HepG2 (cell line): Measurements from ENCODE around the gene BRCA2. TPM values are rescaled to one million over a fixed set of nuclear protein-coding genes. Genes with fewer than 3 reads are reported as not detected.
A peak's percentile ranks its signal among the peaks of the same experiment; 100 is the strongest.

ENCODE experiments used
- AHR ChIP-seq: IDR thresholded peaks from 2 replicates; pipeline ENCODE4 v1.6.1; 2018; ENCODE audit warnings: missing genetic modification reagents, missing compliant biosample characterization
- ARNT2 ChIP-seq: sonication (generic); formaldehyde crosslinking; IDR thresholded peaks from 2 replicates; pipeline ENCODE4 v1.8.0; 2022; ENCODE audit warnings: mild to moderate bottlenecking, low read depth, missing genetic modification reagents, moderate library complexity
- E2F2 ChIP-seq: sonication (generic); formaldehyde crosslinking; IDR thresholded peaks from 2 replicates; pipeline ENCODE4 v1.4.0; 2020; ENCODE audit warnings: missing genetic modification reagents, borderline replicate concordance
- ERF ChIP-seq: IDR thresholded peaks from 2 replicates; pipeline ENCODE4 v1.6.1; 2018; ENCODE audit warnings: missing biosample characterization, missing genetic modification reagents
- GABPB1 ChIP-seq: IDR thresholded peaks from 2 replicates; pipeline ENCODE4 v1.6.1; 2016; ENCODE audit warnings: mild to moderate bottlenecking, missing genetic modification reagents, moderate library complexity, missing compliant biosample characterization
- GZF1 ChIP-seq: sonication (generic); formaldehyde crosslinking; IDR thresholded peaks from 2 replicates; pipeline ENCODE4 v1.5.1; 2020; ENCODE audit warnings: mild to moderate bottlenecking, missing genetic modification reagents
- HOXA3 ChIP-seq: sonication (generic); formaldehyde crosslinking; IDR thresholded peaks from 2 replicates; pipeline ENCODE4 v1.5.0; 2020; ENCODE audit warnings: missing genetic modification reagents
- MAX ChIP-seq: IDR thresholded peaks from 2 replicates; pipeline ENCODE4 v1.6.1; 2012; ENCODE audit warnings: inconsistent platforms
- MEF2D ChIP-seq: sonication (generic); formaldehyde crosslinking; IDR thresholded peaks from 2 replicates; pipeline ENCODE4 v1.5.1; 2020; ENCODE audit warnings: mild to moderate bottlenecking, missing genetic modification reagents
- NFATC3 ChIP-seq: sonication (generic); formaldehyde crosslinking; IDR thresholded peaks from 2 replicates; pipeline ENCODE4 v1.5.1; 2020; ENCODE audit warnings: mild to moderate bottlenecking, missing genetic modification reagents
- PATZ1 ChIP-seq: sonication (generic); formaldehyde crosslinking; IDR thresholded peaks from 2 replicates; pipeline ENCODE4 v1.4.0; 2020; ENCODE audit warnings: missing genetic modification reagents
- PHF8 ChIP-seq: sonication (generic); formaldehyde crosslinking; IDR thresholded peaks from 2 replicates; pipeline ENCODE4 v1.5.0; 2020; ENCODE audit warnings: missing genetic modification reagents
- SIN3A ChIP-seq: IDR thresholded peaks from 2 replicates; pipeline ENCODE4 v1.6.1; 2011; ENCODE audit warnings: low read depth, mild to moderate bottlenecking, control low read depth, low read length, borderline replicate concordance
- SP5 ChIP-seq: IDR thresholded peaks from 2 replicates; pipeline ENCODE4 v1.6.1; 2016; ENCODE audit warnings: low read depth, borderline replicate concordance
- ZBTB25 ChIP-seq: IDR thresholded peaks from 2 replicates; pipeline ENCODE4 v1.6.1; 2018; ENCODE audit warnings: missing genetic modification reagents
- ZBTB44 ChIP-seq: sonication (generic); formaldehyde crosslinking; IDR thresholded peaks from 2 replicates; pipeline ENCODE4 v1.4.0; 2020; ENCODE audit warnings: missing genetic modification reagents
- ZNF331 ChIP-seq: sonication (generic); formaldehyde crosslinking; IDR thresholded peaks from 2 replicates; pipeline ENCODE4 v1.4.0; 2020; ENCODE audit warnings: missing genetic modification reagents
- ZNF333 ChIP-seq: sonication (generic); formaldehyde crosslinking; IDR thresholded peaks from 2 replicates; pipeline ENCODE4 v1.4.0; 2020; ENCODE audit warnings: mild to moderate bottlenecking, missing genetic modification reagents, borderline replicate concordance
- ZNF564 ChIP-seq: sonication (generic); formaldehyde crosslinking; IDR thresholded peaks from 2 replicates; pipeline ENCODE4 v1.8.1; 2023; ENCODE audit warnings: mild to moderate bottlenecking, missing genetic modification reagents
- ZNF878 ChIP-seq: sonication (generic); formaldehyde crosslinking; IDR thresholded peaks from 2 replicates; pipeline ENCODE4 v1.8.1; 2023; ENCODE audit warnings: mild to moderate bottlenecking, missing genetic modification reagents, moderate library complexity
- polyA plus RNA-seq, 8 experiments: library from polyadenylated mRNA; depleted of rRNA in 3 of 8; stranded (reverse) in 7 of 8; unstranded in 1 of 8; fragments of >200 nt; fragmentation: Illumina TruSeq in 4 of 8; extraction: Trizol in 4 of 8; gene quantifications; 2 replicates each; pipeline versions ENCODE4 v1.2.1 to v1.2.3, GENCODE V29; 2011 to 2016; ENCODE audit warnings: low read depth in 4 of 8, missing spikeins in 1 of 8, mixed read lengths in 1 of 8; ENCODE audit not compliant: insufficient read depth in 1 of 8
- total RNA-seq, 5 experiments: library from RNA; depleted of rRNA; stranded (reverse); fragments of >200 nt; fragmentation: Illumina TruSeq; extraction: Trizol; gene quantifications; 2 replicates each; pipeline ENCODE4 v1.2.3, GENCODE V29; 2016; ENCODE audit warnings: low read depth in 1 of 5

Gene BRCA2
- total and polyA plus RNA-seq, 2 of the 13 experiments (the other 11 are each of a cell fraction or from before 2014, with no cell fraction given), result 3.1 to 24.6 TPM

- TF ChIP-seq HOXA3 (CRISPR knock-in tag) (peak; percentile 29; the same call in 1 of the 2 replicates), ERF (CRISPR knock-in tag) (no peak), ZNF564 (peak; percentile 27; the same call in 1 of the 2 replicates), ZBTB44 (CRISPR knock-in tag) (no peak), ZBTB25 (CRISPR knock-in tag) (0 out of 2 replicates have a peak, but pooled peaks have one; percentile 33), GABPB1 (CRISPR knock-in tag) (peak; percentile 45; the same call in 1 of the 2 replicates), MAX (peak; percentile 21; the same call in 1 of the 2 replicates), E2F2 (0 out of 2 replicates have a peak, but pooled peaks have one; percentile 75), ARNT2 (CRISPR knock-in tag) (0 out of 2 replicates have a peak, but pooled peaks have one; percentile 6), ZNF878 (CRISPR knock-in tag) (0 out of 2 replicates have a peak, but pooled peaks have one; percentile 26), ZNF333 (CRISPR knock-in tag) (no peak), SP5 (CRISPR knock-in tag) (0 out of 2 replicates have a peak, but pooled peaks have one; percentile 3), ZNF331 (0 out of 2 replicates have a peak, but pooled peaks have one; percentile 27), PATZ1 (CRISPR knock-in tag) (peak; percentile 42; the same call in 1 of the 2 replicates), GZF1 (CRISPR knock-in tag) (0 out of 2 replicates have a peak, but pooled peaks have one; percentile 48), AHR (peak; percentile 18; the same call in 1 of the 2 replicates), PHF8 (CRISPR knock-in tag) (peak; percentile 45), MEF2D (peak; percentile 59; the same call in 1 of the 2 replicates), SIN3A (peak; percentile 48; the same call in 1 of the 2 replicates), NFATC3 (CRISPR knock-in tag) (no peak)
These were observed 111.9 kb downstream of the BRCA2 start (continued) for GRCh38 chr13:32426990-32427851.
